Measurements from ENCODE around the gene PSMB11.

Gene PSMB11

DNA sequence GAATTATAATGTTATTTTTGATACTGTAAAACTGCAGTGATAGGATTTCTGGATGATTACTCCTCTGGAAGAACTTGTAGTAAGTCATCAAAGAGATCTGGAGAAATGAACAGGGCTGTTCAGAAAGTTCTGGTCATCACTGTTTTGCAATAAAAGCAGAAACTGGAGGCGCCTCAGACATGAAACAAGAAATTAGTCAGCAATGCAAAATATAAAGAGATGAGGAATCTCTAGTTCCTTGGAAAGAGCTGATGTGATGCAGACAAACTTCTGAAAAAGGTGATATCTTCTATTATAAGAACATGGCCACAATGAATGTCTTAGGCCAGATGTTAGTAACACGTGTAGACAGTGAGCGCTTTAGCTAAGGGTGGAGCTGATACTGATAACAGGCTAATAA, 43.4 kb downstream of the PSMB11 start:
- no peak for DNase-seq (ENCODE audit: low read depth in 2 of 2)

GRCh38 chr14:23086565-23086964, 44.6 kb downstream of the PSMB11 start:
- no peak for DNase-seq (ENCODE audit: low read depth in 2 of 2)

DNA sequence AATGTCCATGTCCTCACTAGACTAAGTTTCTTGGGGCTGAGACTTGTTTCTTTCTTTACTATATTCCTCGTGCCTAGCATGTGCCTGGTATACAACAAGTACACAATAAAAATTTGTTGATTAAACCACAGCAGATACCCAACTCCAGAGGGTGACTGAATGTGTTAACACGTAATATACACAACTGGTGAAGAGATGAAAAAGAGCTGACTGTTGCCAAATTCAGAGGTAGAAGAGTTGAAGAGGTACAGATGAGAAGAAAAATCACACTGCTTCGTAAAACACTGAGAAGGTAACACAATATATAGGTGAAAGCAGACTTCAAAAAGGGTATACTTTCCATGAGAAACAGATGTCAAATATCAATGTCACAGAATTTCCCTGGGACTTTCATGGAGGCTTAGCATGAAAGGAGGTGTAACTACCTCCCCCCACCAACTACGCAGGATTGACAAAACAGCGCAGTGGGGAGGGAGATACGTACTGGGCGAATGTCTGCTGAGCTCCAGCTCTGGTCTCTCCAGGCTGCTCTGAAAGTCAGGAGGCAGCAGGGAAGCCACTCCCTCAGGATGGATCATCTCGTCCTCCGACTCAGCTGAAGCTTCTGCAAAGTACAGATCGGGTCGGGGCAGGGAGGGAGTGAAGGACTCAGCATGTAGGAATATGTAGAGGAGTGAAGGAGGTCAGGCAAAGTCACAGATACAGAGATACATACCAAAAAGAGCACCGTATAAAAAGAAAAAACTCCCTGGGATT, 47.7 kb downstream of the PSMB11 start:
- DNase-seq (ENCODE audit: low read depth in 2 of 2): no peak

DNA sequence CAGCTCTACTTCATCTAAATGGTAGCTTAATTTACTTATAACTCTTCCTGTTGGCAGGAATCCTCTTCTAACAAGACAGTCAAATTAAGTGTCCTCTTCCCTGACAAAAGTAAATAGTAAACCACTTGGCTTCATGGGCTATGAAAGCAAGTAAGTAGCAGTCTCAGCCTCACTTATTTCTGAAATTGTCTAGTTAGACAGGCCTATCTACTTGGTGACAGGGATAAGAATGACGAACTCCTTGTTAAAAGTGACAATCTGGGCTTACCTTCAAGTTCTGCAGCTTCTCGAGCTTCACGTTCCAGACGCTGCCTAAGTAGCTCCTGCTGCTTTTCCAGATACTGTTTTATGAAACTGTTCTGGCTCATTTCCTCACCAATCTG, 48.2 kb downstream of the PSMB11 start:
- no peak for DNase-seq (ENCODE audit: low read depth in 2 of 2)

GRCh38 chr14:23091294-23092225, 49.5 kb downstream of the PSMB11 start:
- no peak for DNase-seq (ENCODE audit: low read depth in 2 of 2)

DNA sequence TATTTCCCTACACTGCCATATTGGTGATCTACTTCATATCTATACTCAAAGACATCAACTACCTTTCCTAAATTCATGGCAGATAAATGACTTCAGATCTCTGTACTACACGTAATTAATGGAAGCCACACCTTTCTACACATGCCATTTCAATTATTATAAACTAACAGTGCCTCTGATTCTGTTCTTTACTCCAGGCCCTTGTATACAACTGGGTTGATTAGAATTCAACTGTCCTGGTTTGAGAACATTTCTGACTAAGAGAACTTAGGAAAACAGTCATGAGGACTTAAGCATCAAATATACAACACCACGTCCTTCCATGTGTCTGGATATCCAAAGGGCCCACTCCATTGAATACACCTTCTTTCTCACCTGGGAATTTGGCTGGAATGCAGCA, 51.1 kb downstream of the PSMB11 start:
- no peak for DNase-seq (ENCODE audit: low read depth in 2 of 2)

DNA sequence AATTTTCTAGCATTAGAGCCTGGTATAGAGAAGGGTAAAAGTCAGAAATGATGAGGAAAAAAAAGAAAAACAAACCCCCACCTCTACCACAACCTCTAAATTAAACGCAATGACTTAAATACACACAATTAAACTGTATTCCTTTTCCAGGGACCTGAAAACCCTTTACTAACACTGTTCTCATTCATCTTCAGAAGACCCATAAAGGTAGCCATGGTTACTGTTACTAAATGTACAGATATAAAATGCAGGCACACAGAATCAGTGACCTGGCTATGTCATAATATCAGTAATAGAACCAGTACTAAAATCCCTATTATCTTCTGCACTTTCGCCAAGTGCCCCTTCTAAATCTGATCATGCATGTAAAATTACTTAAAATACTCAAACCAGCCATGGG, 51.5 kb downstream of the PSMB11 start:
- DNase-seq (ENCODE audit: low read depth in 2 of 2): no peak
